Measurements from ENCODE around the gene MPRIP.

DNA sequence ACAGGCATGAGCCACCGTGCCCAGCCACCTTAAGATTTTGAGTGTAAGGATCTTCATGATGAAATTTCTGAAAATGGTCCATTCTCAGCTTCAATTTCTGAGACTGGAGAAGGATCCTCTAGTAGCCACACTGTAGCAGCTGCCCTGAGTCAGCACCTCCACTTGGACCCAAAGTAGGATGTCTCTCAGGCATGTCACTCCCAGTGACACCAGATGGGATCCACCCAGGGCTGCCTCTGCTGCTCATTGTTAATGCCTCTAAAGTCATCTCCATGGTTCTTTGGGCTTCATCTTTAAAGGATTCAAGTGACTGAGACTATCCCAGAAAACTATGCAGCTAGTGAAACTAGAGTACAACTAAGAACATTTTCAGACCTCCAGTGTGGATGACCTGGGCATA is 156.0 kb downstream of the MPRIP start:
- TF ChIP-seq, protein P1, sequence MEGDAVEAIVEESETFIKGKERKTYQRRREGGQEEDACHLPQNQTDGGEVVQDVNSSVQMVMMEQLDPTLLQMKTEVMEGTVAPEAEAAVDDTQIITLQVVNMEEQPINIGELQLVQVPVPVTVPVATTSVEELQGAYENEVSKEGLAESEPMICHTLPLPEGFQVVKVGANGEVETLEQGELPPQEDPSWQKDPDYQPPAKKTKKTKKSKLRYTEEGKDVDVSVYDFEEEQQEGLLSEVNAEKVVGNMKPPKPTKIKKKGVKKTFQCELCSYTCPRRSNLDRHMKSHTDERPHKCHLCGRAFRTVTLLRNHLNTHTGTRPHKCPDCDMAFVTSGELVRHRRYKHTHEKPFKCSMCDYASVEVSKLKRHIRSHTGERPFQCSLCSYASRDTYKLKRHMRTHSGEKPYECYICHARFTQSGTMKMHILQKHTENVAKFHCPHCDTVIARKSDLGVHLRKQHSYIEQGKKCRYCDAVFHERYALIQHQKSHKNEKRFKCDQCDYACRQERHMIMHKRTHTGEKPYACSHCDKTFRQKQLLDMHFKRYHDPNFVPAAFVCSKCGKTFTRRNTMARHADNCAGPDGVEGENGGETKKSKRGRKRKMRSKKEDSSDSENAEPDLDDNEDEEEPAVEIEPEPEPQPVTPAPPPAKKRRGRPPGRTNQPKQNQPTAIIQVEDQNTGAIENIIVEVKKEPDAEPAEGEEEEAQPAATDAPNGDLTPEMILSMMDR (IDR thresholded peaks at IDR 0.05; ENCODE audit: borderline replicate concordance, extremely low read depth, low read length, poor library complexity, severe bottlenecking), result no peak
- TF ChIP-seq EZH2 (IDR thresholded peaks at IDR 0.05; ENCODE audit: borderline replicate concordance, low read depth, low read length, severe bottlenecking), result no peak

Measured in DND-41 (cell line).